ENCODE measurements around the gene PALD1. TPM values are rescaled to one million over a fixed set of nuclear protein-coding genes. Genes with fewer than 3 reads are reported as not detected.

Gene PALD1
- total and polyA plus RNA-seq, 2 of the 4 experiments (the other 2 are of a cell fraction): 0.12 to 0.18 TPM

- H3K4ac ChIP-seq (ENCODE audit: low read depth, low read length): no peak overlapping the region
- H4K8ac ChIP-seq (ENCODE audit: low read depth in 2 of 2, low read length in 2 of 2): no peak overlapping the region
- H4K20me1 ChIP-seq (ENCODE audit: insufficient read depth, low read length): no peaks in the 10 kb centered on the region
- H3K18ac ChIP-seq (ENCODE audit: low read depth, low read length): no peak overlapping the region
- BruUV-seq (replicated peaks): no TSS peak
- peaks cover 1% of the 10 kb centered on the region for H3K9me3 ChIP-seq (ENCODE audit: control insufficient read depth, insufficient read depth, low read length)
- no peak overlapping the region for H2AK5ac ChIP-seq (ENCODE audit: low read depth, low read length)
- no peak overlapping the region for H3K4me3 ChIP-seq (ENCODE audit: insufficient read depth, low read depth, low read length)
- H2AFZ ChIP-seq (replicated peaks; ENCODE audit: low read length, poor library complexity): no peak overlapping the region
- H3K14ac ChIP-seq (replicated peaks; ENCODE audit: low read depth, low read length): no peak overlapping the region
- H2BK15ac ChIP-seq (ENCODE audit: low read depth, low read length): no peak overlapping the region
- intact Hi-C loops (cut with micrococcal nuclease) (no loop called here), dilution Hi-C loops (cut with HindIII; ENCODE audit: low sequenced_read_pairs, unreplicated experiment) (no loop called here), in situ Hi-C loops (cut with MboI; ENCODE audit: low sequenced_read_pairs) (no loop called here)
- peaks cover 2% of the 10 kb centered on the region for H3K27me3 ChIP-seq (ENCODE audit: control insufficient read depth, insufficient read depth, low read length)
- no peaks in the 10 kb centered on the region for H3K79me1 ChIP-seq (ENCODE audit: low read depth in 1 of 2, low read length in 2 of 2)
- H3K9me1 ChIP-seq (ENCODE audit: insufficient read depth, low read length): no peaks in the 10 kb centered on the region
- H3K23ac ChIP-seq (ENCODE audit: low read depth, low read length): no peak overlapping the region
- H3K56ac ChIP-seq (ENCODE audit: extremely low read depth, insufficient read depth, low read length): no peak overlapping the region
- no peak for DNase-seq
- no peak for ATAC-seq (ENCODE audit: low read depth)
- no peak overlapping the region for H2BK120ac ChIP-seq (ENCODE audit: low read depth, low read length)
- no peak overlapping the region for H4K5ac ChIP-seq (ENCODE audit: low read depth, low read length)
- TF ChIP-seq ELK1 (IDR thresholded peaks at IDR 0.05; ENCODE audit: borderline replicate concordance, low read depth, low read length): no peak
- no peak for TF ChIP-seq SMC3 (IDR thresholded peaks at IDR 0.05; ENCODE audit: low read depth, low read length)
- TF ChIP-seq NFE2L2 (IDR thresholded peaks at IDR 0.05; ENCODE audit: low read depth, low read length): no peak
- no peak for TF ChIP-seq RCOR1 (IDR thresholded peaks at IDR 0.05; ENCODE audit: insufficient replicate concordance, low read length)
- no peak for TF ChIP-seq BHLHE40 (IDR thresholded peaks at IDR 0.05; ENCODE audit: low read depth, low read length)
- no peak for TF ChIP-seq CTCF (conservative IDR thresholded peaks at IDR 0.05; ENCODE audit: low read depth, low read length)
- no peak for TF ChIP-seq FOS (IDR thresholded peaks at IDR 0.05; ENCODE audit: low read depth, low read length)
- TF ChIP-seq RAD21 (IDR thresholded peaks at IDR 0.05; ENCODE audit: low read length): no peak
- no peak for TF ChIP-seq MXI1 (IDR thresholded peaks at IDR 0.05; ENCODE audit: borderline replicate concordance, low read depth, low read length)
- no peak for TF ChIP-seq USF2 (IDR thresholded peaks at IDR 0.05; ENCODE audit: low read depth, low read length)
- TF ChIP-seq CHD1 (IDR thresholded peaks at IDR 0.05; ENCODE audit: low read depth, low read length): no peak
- TF ChIP-seq RFX5 (IDR thresholded peaks at IDR 0.05; ENCODE audit: low read depth, low read length): no peak
- TF ChIP-seq POLR2A (IDR thresholded peaks at IDR 0.05; ENCODE audit: low read depth, low read length): no peak
- TF ChIP-seq MAFK (IDR thresholded peaks at IDR 0.05; ENCODE audit: low read depth, low read length): no peak
- no peak for TF ChIP-seq CEBPB (IDR thresholded peaks at IDR 0.05; ENCODE audit: low read depth, low read length)
- no peak for TF ChIP-seq MAZ (IDR thresholded peaks at IDR 0.05; ENCODE audit: borderline replicate concordance, low read depth, low read length)
- H4K91ac ChIP-seq (ENCODE audit: insufficient read depth, low read depth, low read length): no peak overlapping the region
- POLR2A ChIA-PET (ENCODE audit: unreplicated experiment): no interaction called here
- no peak overlapping the region for H3K9ac ChIP-seq (ENCODE audit: low read depth, low read length)
- H2BK20ac ChIP-seq (ENCODE audit: low read depth, low read length): no peak overlapping the region
- WGBS, 2 experiments (ENCODE audit: extremely low coverage in 2 of 2, insufficient read length in 1 of 2): no CpG with 5 or more reads among the region's 2 CpGs
- no peak overlapping the region for H2AK9ac ChIP-seq (replicated peaks; ENCODE audit: low read depth, low read length, poor library complexity)
- CTCF ChIA-PET: no interaction called here
- no peak overlapping the region for H2BK5ac ChIP-seq (ENCODE audit: low read depth, low read length, poor library complexity, severe bottlenecking)
- H3K4me1 ChIP-seq (ENCODE audit: control insufficient read depth, insufficient read depth, low read length): no peaks in the 10 kb centered on the region
- H3K36me3 ChIP-seq (ENCODE audit: control insufficient read depth, insufficient read depth, low read length): no peaks in the 10 kb centered on the region
- no peak overlapping the region for H3K4me2 ChIP-seq (ENCODE audit: low read depth, low read length)
- no peak overlapping the region for H3K27ac ChIP-seq (ENCODE audit: insufficient read depth, low read length)
Measured at GRCh38 chr10:70615211-70615610, 136.6 kb downstream of the PALD1 start.

Data from IMR-90 (cell line).